ENCODE results near the gene TEX48.

Gene TEX48

GRCh38 chr9:114616684-114617520 lies 65.1 kb downstream of the TEX48 start:
- no peak for DNase-seq
